PC-3 (cell line): ENCODE measurements around the gene DCAF5.

Source experiments
- CTCF ChIP-seq: fragments of 300-600 bp; sonication (generic); conservative IDR thresholded peaks from 2 replicates; pipeline ENCODE4 v1.5.1; 2017; ENCODE audit warnings: antibody characterized with exemption, low read depth, mild to moderate bottlenecking, low read length
- EZH2phosphoT487 ChIP-seq: fragments of 300-600 bp; sonication (generic); IDR thresholded peaks from 2 replicates; pipeline ENCODE4 v1.6.1; 2018; ENCODE audit warnings: mild to moderate bottlenecking, antibody characterized with exemption, low read length, borderline replicate concordance

- TF ChIP-seq EZH2phosphoT487 = no peak
- no peak for TF ChIP-seq CTCF
These were observed 63.9 kb downstream of the DCAF5 start for GRCh38 chr14:69089046-69089445.
